IPS-18c (cell line): ENCODE data around the gene ADAMTS7.
"Not testable (repeated sequence)": the region's sequence is repeated elsewhere in the genome, so short reads cannot be mapped to it uniquely, and the experiment has no call there.

Experiments used
- H3K4me3 ChIP-seq: 2 replicates; pipeline ENCODE4 v1.7.0; 2013; ENCODE audit warnings: low read depth, mild to moderate bottlenecking, low read length, moderate library complexity; ENCODE audit not compliant: insufficient read depth
- H3K9me3 ChIP-seq: one replicate; pipeline ENCODE4 v1.6.1; 2013; ENCODE audit warnings: mild to moderate bottlenecking, low read length, moderate library complexity; ENCODE audit not compliant: control insufficient read depth, insufficient read depth

The ADAMTS7 gene

GRCh38 chr15:78774451-78774990, 36.7 kb downstream of the ADAMTS7 start:
- not testable (repeated sequence) for H3K9me3 ChIP-seq, H3K4me3 ChIP-seq

- H3K4me3 ChIP-seq, H3K9me3 ChIP-seq: not testable (repeated sequence)
These were observed 37.4 kb downstream of the ADAMTS7 start for GRCh38 chr15:78773765-78774450.

- Histone ChIP-seq H3K9me3 (no peaks in the 10 kb centered on the region), H3K4me3 (no peak overlapping the region)
These were observed 38.5 kb downstream of the ADAMTS7 start for GRCh38 chr15:78772738-78773137.

- not testable (repeated sequence) for H3K9me3 ChIP-seq, H3K4me3 ChIP-seq
These were observed 39.7 kb downstream of the ADAMTS7 start for GRCh38 chr15:78771436-78772000.

- not testable (repeated sequence) for H3K4me3 ChIP-seq, H3K9me3 ChIP-seq
These were observed 40.2 kb downstream of the ADAMTS7 start for GRCh38 chr15:78771020-78771419.

- not testable (repeated sequence) for H3K4me3 ChIP-seq, H3K9me3 ChIP-seq
These were observed 41.6 kb downstream of the ADAMTS7 start for GRCh38 chr15:78769473-78770225.

GRCh38 chr15:78768531-78769408, 42.5 kb downstream of the ADAMTS7 start:
- H3K4me3 ChIP-seq, result no peak overlapping the region
- H3K9me3 ChIP-seq, result no peaks in the 10 kb centered on the region

GRCh38 chr15:78768096-78768495, 43.2 kb downstream of the ADAMTS7 start:
- H3K9me3 ChIP-seq, result no peaks in the 10 kb centered on the region
- H3K4me3 ChIP-seq, result no peak overlapping the region

- Histone ChIP-seq H3K9me3 (no peaks in the 10 kb centered on the region), H3K4me3 (no peak overlapping the region)
These were observed 43.8 kb downstream of the ADAMTS7 start for GRCh38 chr15:78767331-78767951.

- not testable (repeated sequence) for H3K4me3 ChIP-seq
These were observed 44.6 kb downstream of the ADAMTS7 start for GRCh38 chr15:78766641-78767071.

GRCh38 chr15:78766041-78766440, 45.2 kb downstream of the ADAMTS7 start:
- no peaks in the 10 kb centered on the region for H3K9me3 ChIP-seq
- H3K4me3 ChIP-seq, result no peak overlapping the region

More at GRCh38 chr15:78766641-78767071, 44.6 kb downstream of the ADAMTS7 start:
- H3K9me3 ChIP-seq, result not testable (repeated sequence)

GRCh38 chr15:78765154-78765860, 46.0 kb downstream of the ADAMTS7 start:
- not testable (repeated sequence) for H3K4me3 ChIP-seq, H3K9me3 ChIP-seq

GRCh38 chr15:78764340-78765153, 46.7 kb downstream of the ADAMTS7 start:
- H3K9me3 ChIP-seq, H3K4me3 ChIP-seq: not testable (repeated sequence)

- Histone ChIP-seq H3K9me3 (no peaks in the 10 kb centered on the region), H3K4me3 (no peak overlapping the region)
These were observed 47.4 kb downstream of the ADAMTS7 start for GRCh38 chr15:78763796-78764241.

GRCh38 chr15:78762985-78763795, 48.1 kb downstream of the ADAMTS7 start:
- Histone ChIP-seq H3K4me3 (no peak overlapping the region), H3K9me3 (no peaks in the 10 kb centered on the region)
